GM18951 (cell line): ENCODE results near the gene CYP11A1.

Source experiments
- POLR2A ChIP-seq: IDR thresholded peaks from 4 replicates; pipeline ENCODE4 v1.6.1; 2011; ENCODE audit warnings: mild to moderate bottlenecking; ENCODE audit not compliant: insufficient read length, insufficient read depth; ENCODE audit errors: extremely low read depth
- in situ Hi-C: fragments of 300-500 bp; cut with MboI; formaldehyde crosslinking; loops from one replicate; pipeline ENCODE4 v1.12.0; 2022; ENCODE audit warnings: low sequenced_read_pairs, mixed read lengths, inconsistent platforms; ENCODE audit not compliant: unreplicated experiment

CYP11A1 gene

GRCh38 chr15:74350295-74351275 lies 16.9 kb downstream of the CYP11A1 start:
- no peak for TF ChIP-seq POLR2A
- in situ Hi-C loops = no loop called here

- in situ Hi-C loops = no loop called here
- no peak for TF ChIP-seq POLR2A
Measured at GRCh38 chr15:74349241-74349778, 18.1 kb downstream of the CYP11A1 start.

GRCh38 chr15:74347757-74348250 lies 19.6 kb downstream of the CYP11A1 start:
- in situ Hi-C loops = no loop called here

GRCh38 chr15:74345051-74345450 lies 22.4 kb downstream of the CYP11A1 start:
- in situ Hi-C loops = no loop called here
- no peak for TF ChIP-seq POLR2A

More at GRCh38 chr15:74347757-74348250, 19.6 kb downstream of the CYP11A1 start:
- no peak for TF ChIP-seq POLR2A

GRCh38 chr15:74343797-74344127 lies 23.7 kb downstream of the CYP11A1 start:
- no peak for TF ChIP-seq POLR2A
- in situ Hi-C loops = no loop called here

GRCh38 chr15:74343127-74343796 lies 24.2 kb downstream of the CYP11A1 start:
- TF ChIP-seq POLR2A = no peak
- in situ Hi-C loops = no loop called here

GRCh38 chr15:74340150-74340549 lies 27.3 kb downstream of the CYP11A1 start:
- TF ChIP-seq POLR2A = no peak
- in situ Hi-C loops = no loop called here

GRCh38 chr15:74339371-74339770 lies 28.1 kb downstream of the CYP11A1 start:
- TF ChIP-seq POLR2A = no peak
- in situ Hi-C loops = no loop called here

GRCh38 chr15:74338676-74339075 lies 28.8 kb downstream of the CYP11A1 start:
- in situ Hi-C loops = no loop called here
- TF ChIP-seq POLR2A = no peak

GRCh38 chr15:74337607-74338211 lies 29.7 kb downstream of the CYP11A1 start:
- in situ Hi-C loops = no loop called here
- TF ChIP-seq POLR2A = no peak

- no peak for TF ChIP-seq POLR2A
- in situ Hi-C loops = no loop called here
Measured at GRCh38 chr15:74337146-74337545, 30.3 kb downstream of the CYP11A1 start.

- in situ Hi-C loops = no loop called here
- TF ChIP-seq POLR2A = no peak
Measured at GRCh38 chr15:74336061-74337005, 31.1 kb downstream of the CYP11A1 start.
